ENCODE measurements around the gene DAAM2.

DNA sequence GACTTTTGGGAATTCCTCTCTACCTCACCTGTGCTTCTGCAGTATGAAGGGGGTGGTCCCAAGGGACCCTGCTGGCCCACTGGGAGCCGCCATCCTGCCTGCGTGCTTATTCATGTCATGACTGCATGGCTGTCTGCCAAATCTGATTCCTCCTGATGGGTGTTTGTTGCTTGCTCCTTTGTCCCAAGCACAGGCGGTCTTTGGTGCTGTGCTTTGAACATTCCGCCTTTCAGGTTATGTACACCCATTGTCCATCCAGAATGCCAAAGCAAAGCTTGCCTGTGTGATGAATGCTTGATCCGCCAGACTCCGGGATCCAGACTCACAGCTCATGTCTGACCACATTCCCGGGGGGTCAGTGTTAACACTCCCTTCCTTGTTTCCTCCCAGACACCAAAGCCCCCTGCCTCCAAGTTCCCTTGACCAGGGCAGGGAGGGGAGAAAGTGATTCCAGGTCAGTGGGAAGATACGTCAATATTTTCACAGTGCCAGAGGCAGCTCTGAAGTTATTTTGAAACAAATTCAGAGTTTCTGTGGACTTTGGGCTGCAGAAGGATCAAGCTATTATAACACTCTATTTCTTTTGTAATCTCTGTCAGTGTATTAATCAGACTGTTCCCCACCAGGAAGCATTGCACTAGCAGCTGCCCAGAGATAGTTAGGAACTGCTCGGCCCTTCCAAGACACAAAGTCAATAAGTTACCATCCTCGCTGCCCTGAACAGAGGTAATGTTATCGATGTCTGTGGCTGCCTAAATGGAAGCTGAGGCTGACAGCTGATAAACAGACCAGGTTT lies 9.5 kb downstream of the DAAM2 start:
- TF ChIP-seq, protein P1, sequence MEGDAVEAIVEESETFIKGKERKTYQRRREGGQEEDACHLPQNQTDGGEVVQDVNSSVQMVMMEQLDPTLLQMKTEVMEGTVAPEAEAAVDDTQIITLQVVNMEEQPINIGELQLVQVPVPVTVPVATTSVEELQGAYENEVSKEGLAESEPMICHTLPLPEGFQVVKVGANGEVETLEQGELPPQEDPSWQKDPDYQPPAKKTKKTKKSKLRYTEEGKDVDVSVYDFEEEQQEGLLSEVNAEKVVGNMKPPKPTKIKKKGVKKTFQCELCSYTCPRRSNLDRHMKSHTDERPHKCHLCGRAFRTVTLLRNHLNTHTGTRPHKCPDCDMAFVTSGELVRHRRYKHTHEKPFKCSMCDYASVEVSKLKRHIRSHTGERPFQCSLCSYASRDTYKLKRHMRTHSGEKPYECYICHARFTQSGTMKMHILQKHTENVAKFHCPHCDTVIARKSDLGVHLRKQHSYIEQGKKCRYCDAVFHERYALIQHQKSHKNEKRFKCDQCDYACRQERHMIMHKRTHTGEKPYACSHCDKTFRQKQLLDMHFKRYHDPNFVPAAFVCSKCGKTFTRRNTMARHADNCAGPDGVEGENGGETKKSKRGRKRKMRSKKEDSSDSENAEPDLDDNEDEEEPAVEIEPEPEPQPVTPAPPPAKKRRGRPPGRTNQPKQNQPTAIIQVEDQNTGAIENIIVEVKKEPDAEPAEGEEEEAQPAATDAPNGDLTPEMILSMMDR (IDR thresholded peaks at IDR 0.05) = no peak
- no peak for TF ChIP-seq POLR2A (IDR thresholded peaks at IDR 0.05)

Data from right lobe of liver (tissue), 4 donors.